Activated CD4-positive, alpha-beta T cell treated with anti-CD3 and anti-CD28 coated beads for 36 hours (primary cell): ENCODE measurements around the gene BTAF1. TPM values are rescaled to one million over a fixed set of nuclear protein-coding genes. Genes with fewer than 3 reads are reported as not detected.
A peak's percentile ranks its signal among the peaks of the same experiment; 100 is the strongest.

Source experiments
- ATAC-seq: fragments of 200-7000 bp; cut with Tn5 transposase; one replicate; pipeline ENCODE4 v1.10.0; 2021; ENCODE audit warnings: mild to moderate bottlenecking, moderate library complexity
- CTCF ChIA-PET: fragments of 350-600 bp; sonication (Branson Sonifier 250); formaldehyde crosslinking; loops from one replicate; lab custom pipeline; 2021; ENCODE audit warnings: antibody characterized with exemption; lab: Charles Lee
- POLR2A ChIA-PET: fragments of 350-600 bp; sonication (Branson Sonifier 250); formaldehyde crosslinking; loops from one replicate; lab custom pipeline; 2021; ENCODE audit warnings: antibody characterized with exemption, inconsistent platforms; lab: Charles Lee
- DNase-seq: peaks from one replicate; pipeline ENCODE4 v3.0.0-alpha.2; 2020
- H3K27ac Mint-ChIP-seq: one replicate; pipeline ENCODE4 v1.8.0; 2021; ENCODE audit warnings: mixed read lengths
- H3K27me3 Mint-ChIP-seq: one replicate; pipeline ENCODE4 v1.8.0; 2021; ENCODE audit warnings: mixed read lengths
- H3K36me3 Mint-ChIP-seq: one replicate; pipeline ENCODE4 v1.8.0; 2021; ENCODE audit warnings: low read depth, mixed read lengths
- H3K4me1 Mint-ChIP-seq: one replicate; pipeline ENCODE4 v1.8.0; 2021; ENCODE audit warnings: mixed read lengths
- H3K4me3 Mint-ChIP-seq: one replicate; pipeline ENCODE4 v1.8.0; 2021; ENCODE audit warnings: mild to moderate bottlenecking, moderate library complexity, mixed read lengths
- H3K9me3 Mint-ChIP-seq: one replicate; pipeline ENCODE4 v1.8.0; 2021; ENCODE audit warnings: low read depth, mixed read lengths
- intact Hi-C, 2 experiments: fragments of 100-400 bp; cut with DNase I in 1 of 2; cut with micrococcal nuclease in 1 of 2; formaldehyde crosslinking; loops; one replicate each; pipeline versions ENCODE4 v1.14.2 to v1.15.1; 2022 to 2024; cut with DNase I, micrococcal nuclease
- total RNA-seq, 2 experiments: library from RNA; stranded (reverse); gene quantifications; one replicate each; pipeline ENCODE4 v1.2.3, GENCODE V29; 2021

Gene BTAF1
- total RNA-seq, 2 experiments from 2014 or later = 59.0 to 59.4 TPM

GRCh38 chr10:91976317-91977051, 52.9 kb downstream of the BTAF1 start:
- ATAC-seq = no peak
- Mint-ChIP-seq H3K4me1 (peaks cover 42% of the 10 kb centered on the region), H3K36me3 (peaks cover 52% of the 10 kb centered on the region), H3K27me3 (no peaks in the 10 kb centered on the region), H3K27ac (no peak overlapping the region), H3K4me3 (no peak overlapping the region), H3K9me3 (no peaks in the 10 kb centered on the region)
- no peak for DNase-seq
- ChIA-PET CTCF (no interaction called here), POLR2A (no interaction called here)
- intact Hi-C loops = no loop called here

- no peak overlapping the region for H3K4me3 Mint-ChIP-seq
These were observed 53.9 kb downstream of the BTAF1 start for GRCh38 chr10:91977491-91977890.

GRCh38 chr10:91978585-91978984, 55.0 kb downstream of the BTAF1 start:
- no peak for DNase-seq
- H3K4me3 Mint-ChIP-seq = no peak overlapping the region
- ATAC-seq = no peak
- H3K27me3 Mint-ChIP-seq = no peaks in the 10 kb centered on the region
- H3K27ac Mint-ChIP-seq = no peak overlapping the region
- H3K4me1 Mint-ChIP-seq = peaks cover 34% of the 10 kb centered on the region
- CTCF ChIA-PET = interaction anchor here (0.8 kb wide), 1 partner anchor 11 kb away, joined by 3 read pairs; no protein-coding TSS in a partner anchor
- intact Hi-C loops = loop anchor here in 1 of 2 experiments (2.0 kb wide), 1 partner anchor 18 kb away; no protein-coding TSS in a partner anchor
- POLR2A ChIA-PET = no interaction called here
- H3K9me3 Mint-ChIP-seq = no peaks in the 10 kb centered on the region
- H3K36me3 Mint-ChIP-seq = peaks cover 61% of the 10 kb centered on the region

More at GRCh38 chr10:91977491-91977890, 53.9 kb downstream of the BTAF1 start:
- CTCF ChIA-PET = no interaction called here
- Mint-ChIP-seq H3K36me3 (peaks cover 54% of the 10 kb centered on the region), H3K4me1 (peaks cover 42% of the 10 kb centered on the region), H3K27me3 (no peaks in the 10 kb centered on the region), H3K9me3 (no peaks in the 10 kb centered on the region), H3K27ac (no peak overlapping the region)
- POLR2A ChIA-PET = no interaction called here
- DNase-seq (no peak), ATAC-seq (no peak)
- intact Hi-C loops = no loop called here

- peaks cover 23% of the 10 kb centered on the region for H3K4me1 Mint-ChIP-seq
- H3K27me3 Mint-ChIP-seq = no peaks in the 10 kb centered on the region
- CTCF ChIA-PET = interaction anchor here (1.0 kb wide), 1 partner anchor 92 kb away, joined by 3 read pairs; no protein-coding TSS in a partner anchor
- no peak for ATAC-seq
- POLR2A ChIA-PET = interaction anchor here (1.4 kb wide), 1 partner anchor 17 kb away, joined by 5 read pairs; no protein-coding TSS in a partner anchor
- DNase-seq = no peak
- intact Hi-C loops = no loop called here
- no peak overlapping the region for H3K4me3 Mint-ChIP-seq
- H3K27ac Mint-ChIP-seq = no peak overlapping the region
- peaks cover 69% of the 10 kb centered on the region for H3K36me3 Mint-ChIP-seq
- H3K9me3 Mint-ChIP-seq = no peaks in the 10 kb centered on the region
These were observed 56.7 kb downstream of the BTAF1 start for GRCh38 chr10:91980319-91980718.

- H3K4me3 Mint-ChIP-seq = no peak overlapping the region
- no peak for DNase-seq
- H3K4me1 Mint-ChIP-seq = peaks cover 14% of the 10 kb centered on the region
- H3K36me3 Mint-ChIP-seq = peaks cover 69% of the 10 kb centered on the region
- ATAC-seq = no peak
- no peaks in the 10 kb centered on the region for H3K9me3 Mint-ChIP-seq
- intact Hi-C loops = no loop called here
- CTCF ChIA-PET = interaction anchor here (0.6 to 0.8 kb wide), 2 partner anchors 12 to 75 kb away, joined by 3 read pairs; no protein-coding TSS in a partner anchor
- H3K27me3 Mint-ChIP-seq = no peaks in the 10 kb centered on the region
- no peak overlapping the region for H3K27ac Mint-ChIP-seq
- POLR2A ChIA-PET = no interaction called here
These were observed 59.8 kb downstream of the BTAF1 start for GRCh38 chr10:91983416-91983815.

GRCh38 chr10:91987397-91988037, 63.9 kb downstream of the BTAF1 start:
- peaks cover 58% of the 10 kb centered on the region for H3K36me3 Mint-ChIP-seq
- CTCF ChIA-PET = interaction anchor here (0.6 kb wide), 1 partner anchor 529 kb away, joined by 3 read pairs; no protein-coding TSS in a partner anchor
- peaks cover 12% of the 10 kb centered on the region for H3K4me1 Mint-ChIP-seq
- H3K27me3 Mint-ChIP-seq = no peaks in the 10 kb centered on the region
- POLR2A ChIA-PET = no interaction called here
- H3K4me3 Mint-ChIP-seq = no peak overlapping the region
- DNase-seq = no peak
- H3K9me3 Mint-ChIP-seq = no peaks in the 10 kb centered on the region
- ATAC-seq = no peak
- intact Hi-C loops = no loop called here
- H3K27ac Mint-ChIP-seq = peak overlapping the region; percentile 20

- Mint-ChIP-seq H3K36me3 (peaks cover 35% of the 10 kb centered on the region), H3K9me3 (no peaks in the 10 kb centered on the region), H3K27ac (no peak overlapping the region), H3K4me1 (peaks cover 2% of the 10 kb centered on the region), H3K27me3 (no peaks in the 10 kb centered on the region), H3K4me3 (no peak overlapping the region)
- DNase-seq (no peak), ATAC-seq (no peak)
- ChIA-PET CTCF (interaction anchor here (0.7 to 1.5 kb wide), 4 partner anchors 25 to 441 kb away, joined by 3 to 5 read pairs (median 3); no protein-coding TSS in a partner anchor), POLR2A (no interaction called here)
- intact Hi-C loops = no loop called here
These were observed 68.5 kb downstream of the BTAF1 start for GRCh38 chr10:91992031-91992430.

- Mint-ChIP-seq H3K27ac (no peak overlapping the region), H3K27me3 (no peaks in the 10 kb centered on the region), H3K4me1 (peaks cover 5% of the 10 kb centered on the region), H3K36me3 (peaks cover 59% of the 10 kb centered on the region), H3K4me3 (no peak overlapping the region), H3K9me3 (peaks cover 3% of the 10 kb centered on the region)
- ATAC-seq = no peak
- intact Hi-C loops = loop anchor here in 1 of 2 experiments (2.0 kb wide), 1 partner anchor 17 kb away; no protein-coding TSS in a partner anchor
- CTCF ChIA-PET = no interaction called here
- POLR2A ChIA-PET = no interaction called here
- DNase-seq = no peak
These were observed 72.7 kb downstream of the BTAF1 start for GRCh38 chr10:91996266-91996665.

- ATAC-seq (no peak), DNase-seq (no peak)
- CTCF ChIA-PET = no interaction called here
- Mint-ChIP-seq H3K4me3 (no peak overlapping the region), H3K4me1 (peaks cover 3% of the 10 kb centered on the region), H3K27ac (no peak overlapping the region), H3K9me3 (peaks cover 3% of the 10 kb centered on the region), H3K36me3 (peaks cover 79% of the 10 kb centered on the region), H3K27me3 (no peaks in the 10 kb centered on the region)
- intact Hi-C loops = no loop called here
- POLR2A ChIA-PET = no interaction called here
These were observed 78.0 kb downstream of the BTAF1 start for GRCh38 chr10:92001581-92001980.

- Mint-ChIP-seq H3K27me3 (no peaks in the 10 kb centered on the region), H3K27ac (no peak overlapping the region), H3K9me3 (peaks cover 3% of the 10 kb centered on the region), H3K4me3 (no peak overlapping the region), H3K4me1 (peaks cover 3% of the 10 kb centered on the region), H3K36me3 (peaks cover 80% of the 10 kb centered on the region)
- ChIA-PET POLR2A (no interaction called here), CTCF (no interaction called here)
- ATAC-seq = no peak
- intact Hi-C loops = no loop called here
- DNase-seq = no peak
These were observed 78.4 kb downstream of the BTAF1 start for GRCh38 chr10:92001995-92002394.

- H3K4me3 Mint-ChIP-seq = no peak overlapping the region
- DNase-seq = no peak
- peaks cover 3% of the 10 kb centered on the region for H3K9me3 Mint-ChIP-seq
- POLR2A ChIA-PET = no interaction called here
- CTCF ChIA-PET = interaction anchor here (0.7 kb wide), 1 partner anchor 8 kb away, joined by 3 read pairs; no protein-coding TSS in a partner anchor
- no peak for ATAC-seq
- H3K36me3 Mint-ChIP-seq = peaks cover 67% of the 10 kb centered on the region
- no peak overlapping the region for H3K27ac Mint-ChIP-seq
- peaks cover 3% of the 10 kb centered on the region for H3K4me1 Mint-ChIP-seq
- no peaks in the 10 kb centered on the region for H3K27me3 Mint-ChIP-seq
- intact Hi-C loops = no loop called here
These were observed 79.7 kb downstream of the BTAF1 start for GRCh38 chr10:92003258-92003657.
